Measurements from ENCODE around the gene WDR73. TPM values are rescaled to one million over a fixed set of nuclear protein-coding genes. Genes with fewer than 3 reads are reported as not detected.
A peak's percentile ranks its signal among the peaks of the same experiment; 100 is the strongest.
"Not testable (repeated sequence)": the region's sequence is repeated elsewhere in the genome, so short reads cannot be mapped to it uniquely, and the experiment has no call there.

The WDR73 gene
- 32.2 and 43.8 TPM in 2 replicates for total RNA-seq (2014; rRNA removed; shearing (Covaris generic))
- 67.6 and 70.6 TPM in 2 replicates for polyA plus RNA-seq (2014; cell fraction: nucleus; rRNA removed)

GRCh38 chr15:84653910-84654688 lies at the start of gene WDR73:
TSS of gene WDR73 (minus strand) at chr15:84654283. CDS start at chr15:84654274, 9 bp downstream.
- peak; percentile 90 for DNase-seq (ENCODE audit: extremely low read depth, low read depth)

DNA sequence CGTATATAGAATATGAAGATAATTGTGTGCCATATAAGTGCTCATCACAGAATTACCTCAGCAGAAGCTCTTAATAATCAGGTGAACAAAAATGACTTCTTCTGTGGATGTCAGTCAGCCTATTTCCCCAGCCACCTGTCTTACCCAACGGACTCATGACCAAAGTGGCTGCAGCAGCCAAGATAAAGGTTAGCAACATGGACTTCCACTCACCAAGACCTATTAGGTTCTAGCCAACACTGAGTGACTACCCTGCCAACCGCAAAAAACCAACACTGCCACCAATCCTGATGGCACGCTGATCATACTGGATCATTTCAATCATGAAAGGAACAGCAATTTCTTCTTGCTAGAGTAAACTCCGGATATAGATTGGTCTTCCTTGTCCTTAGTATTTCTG lies 49.7 kb upstream of the WDR73 start:
- no peak for DNase-seq (ENCODE audit: extremely low read depth, low read depth)

DNA sequence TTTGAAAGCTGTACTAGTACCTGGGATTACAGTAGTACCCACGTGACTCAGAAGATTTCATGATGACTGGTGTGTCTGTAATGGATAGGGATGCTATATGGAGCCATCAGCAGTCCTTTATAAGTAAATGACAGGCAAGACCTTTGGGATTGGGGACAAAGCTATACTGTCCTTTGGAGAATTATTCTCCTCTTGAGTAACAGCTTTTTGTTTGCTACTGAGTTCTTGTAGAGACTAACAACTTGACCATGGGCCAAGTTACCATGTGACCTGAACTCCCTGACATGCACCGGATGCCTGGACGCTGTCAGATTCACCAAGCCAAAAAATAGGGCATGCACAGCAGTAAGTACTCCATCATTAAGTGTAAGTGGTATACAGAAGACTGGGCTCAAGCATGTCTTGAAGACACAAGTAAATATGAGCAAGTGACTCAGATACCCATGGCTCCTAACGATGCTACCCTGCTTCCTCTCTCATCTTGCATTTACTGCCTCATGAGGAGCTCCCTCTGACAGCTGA lies 48.9 kb upstream of the WDR73 start:
- no peak for DNase-seq (ENCODE audit: extremely low read depth, low read depth)

- DNase-seq (ENCODE audit: extremely low read depth, low read depth): no peak
These were observed 45.6 kb upstream of the WDR73 start for GRCh38 chr15:84699538-84700191.

DNA sequence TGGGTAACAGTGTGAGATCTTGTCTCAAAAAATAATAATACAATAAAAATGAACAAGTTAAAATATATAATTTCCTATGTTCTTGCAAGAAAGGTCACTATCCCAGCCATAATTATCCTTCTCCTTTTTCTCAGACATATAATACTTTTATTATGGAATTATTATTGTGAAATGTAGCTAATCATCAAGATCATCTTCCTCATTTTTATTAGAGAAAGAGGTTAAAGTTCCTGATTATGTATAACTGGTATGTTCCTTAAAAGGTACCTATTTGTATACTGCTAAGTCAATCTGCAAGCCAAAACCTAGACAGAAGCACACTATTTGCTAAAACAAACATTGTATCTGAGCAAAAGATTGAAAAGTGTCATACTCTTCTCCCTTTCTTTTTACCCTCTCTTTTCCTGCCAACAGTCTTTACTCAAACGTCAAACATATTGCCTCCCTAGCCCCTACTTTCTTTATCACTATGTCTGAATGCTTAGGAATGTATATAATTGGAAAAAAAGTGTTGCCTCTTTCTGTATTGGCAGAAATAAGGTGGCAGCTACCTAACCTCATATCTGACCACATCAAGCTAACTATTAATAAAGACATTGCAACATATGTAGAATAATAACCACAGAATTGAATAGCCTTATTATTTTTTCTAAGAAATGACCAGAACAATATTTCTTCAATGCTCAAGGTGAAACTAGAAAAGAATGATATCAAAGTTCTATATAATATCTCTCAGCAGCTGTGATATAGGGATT lies 43.3 kb upstream of the WDR73 start:
- no peak for DNase-seq (ENCODE audit: extremely low read depth, low read depth)

- DNase-seq (ENCODE audit: extremely low read depth, low read depth): no peak
These were observed 42.7 kb upstream of the WDR73 start for GRCh38 chr15:84696757-84697156.

- no peak for DNase-seq (ENCODE audit: extremely low read depth, low read depth)
These were observed 36.3 kb upstream of the WDR73 start for GRCh38 chr15:84690342-84690741.

- DNase-seq (ENCODE audit: extremely low read depth, low read depth): no peak
These were observed 35.8 kb upstream of the WDR73 start for GRCh38 chr15:84689858-84690257.

GRCh38 chr15:84686446-84686845 lies 32.4 kb upstream of the WDR73 start:
- DNase-seq (ENCODE audit: extremely low read depth, low read depth): not testable (repeated sequence)

DNA sequence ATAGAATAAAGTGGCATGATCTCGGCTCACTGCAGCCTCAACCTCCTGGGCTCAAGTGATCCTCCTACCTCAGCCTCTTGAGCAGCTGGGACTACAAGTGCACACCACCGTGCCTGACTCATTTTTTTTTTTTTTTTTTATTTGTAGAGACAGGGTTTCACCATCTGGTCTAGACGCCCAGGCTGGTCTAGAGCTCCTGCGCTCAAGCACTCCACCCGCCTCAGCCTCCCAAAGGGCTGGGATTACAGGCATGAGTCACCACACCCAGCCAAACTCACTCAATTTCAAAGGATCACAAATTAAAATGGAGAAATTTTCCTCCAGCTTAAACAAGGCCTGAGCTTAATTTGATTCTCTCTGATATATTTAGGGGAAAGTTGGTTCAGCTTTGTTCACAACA lies 31.2 kb upstream of the WDR73 start:
- no peak for DNase-seq (ENCODE audit: extremely low read depth, low read depth)

DNA sequence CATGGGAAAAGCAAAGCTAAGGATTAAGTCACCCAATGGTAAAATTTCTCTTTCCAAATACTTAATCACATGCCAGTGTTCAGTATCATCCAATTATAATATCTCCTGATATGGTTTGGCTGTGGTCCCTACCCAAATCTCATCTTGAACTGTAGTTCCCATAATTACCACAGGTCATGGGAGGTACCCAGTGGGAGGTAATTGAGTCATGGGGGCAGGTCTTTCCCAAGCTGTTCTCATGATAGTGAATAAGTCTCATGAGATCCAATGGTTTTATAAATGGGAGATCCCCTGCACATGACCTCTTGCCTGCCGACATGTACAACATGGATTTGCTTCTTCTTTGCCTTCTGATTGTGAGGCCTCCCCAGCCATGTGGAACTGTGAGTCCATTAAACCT lies 30.0 kb upstream of the WDR73 start:
- DNase-seq (ENCODE audit: extremely low read depth, low read depth): no peak

- no peak for DNase-seq (ENCODE audit: extremely low read depth, low read depth)
These were observed 27.7 kb upstream of the WDR73 start for GRCh38 chr15:84681831-84682230.

DNA sequence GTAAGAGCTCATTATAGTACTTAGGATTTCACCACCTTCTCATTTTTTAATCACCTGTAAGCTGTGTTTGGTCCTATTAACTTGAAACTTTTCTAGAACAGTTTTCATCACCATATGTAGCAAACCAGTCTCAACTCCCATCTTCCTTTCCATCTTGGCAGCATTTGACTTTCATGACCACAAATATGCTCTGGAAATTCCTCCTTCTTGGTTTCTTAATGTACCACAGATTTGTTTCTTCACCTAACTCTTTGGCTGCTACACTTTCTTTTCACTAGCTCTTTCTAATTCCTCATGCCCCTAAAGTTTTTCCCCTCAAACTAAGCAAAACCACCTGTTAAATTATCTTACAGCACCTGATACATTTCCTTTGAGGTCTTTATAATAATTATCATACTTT lies 17.1 kb upstream of the WDR73 start:
- DNase-seq (ENCODE audit: extremely low read depth, low read depth): no peak

DNA sequence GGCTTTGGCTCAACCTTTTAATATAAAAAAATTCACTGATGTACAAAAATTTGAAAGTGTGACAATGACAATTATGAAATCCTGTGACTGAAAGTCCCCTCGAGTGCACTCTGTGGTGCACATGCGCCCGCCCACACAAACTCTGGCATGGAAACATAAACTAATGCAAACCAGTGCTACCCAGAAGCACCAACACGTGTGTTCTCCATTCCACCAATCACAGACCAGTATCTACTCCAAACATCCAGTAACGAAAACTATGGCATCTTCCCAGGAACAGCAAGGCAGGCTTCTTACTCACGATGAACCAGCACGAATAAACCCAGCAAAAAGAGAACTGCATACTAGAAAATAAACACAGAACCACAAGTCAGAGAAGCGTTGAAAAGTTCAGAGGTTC lies 15.6 kb upstream of the WDR73 start:
- DNase-seq (ENCODE audit: extremely low read depth, low read depth): no peak

DNA sequence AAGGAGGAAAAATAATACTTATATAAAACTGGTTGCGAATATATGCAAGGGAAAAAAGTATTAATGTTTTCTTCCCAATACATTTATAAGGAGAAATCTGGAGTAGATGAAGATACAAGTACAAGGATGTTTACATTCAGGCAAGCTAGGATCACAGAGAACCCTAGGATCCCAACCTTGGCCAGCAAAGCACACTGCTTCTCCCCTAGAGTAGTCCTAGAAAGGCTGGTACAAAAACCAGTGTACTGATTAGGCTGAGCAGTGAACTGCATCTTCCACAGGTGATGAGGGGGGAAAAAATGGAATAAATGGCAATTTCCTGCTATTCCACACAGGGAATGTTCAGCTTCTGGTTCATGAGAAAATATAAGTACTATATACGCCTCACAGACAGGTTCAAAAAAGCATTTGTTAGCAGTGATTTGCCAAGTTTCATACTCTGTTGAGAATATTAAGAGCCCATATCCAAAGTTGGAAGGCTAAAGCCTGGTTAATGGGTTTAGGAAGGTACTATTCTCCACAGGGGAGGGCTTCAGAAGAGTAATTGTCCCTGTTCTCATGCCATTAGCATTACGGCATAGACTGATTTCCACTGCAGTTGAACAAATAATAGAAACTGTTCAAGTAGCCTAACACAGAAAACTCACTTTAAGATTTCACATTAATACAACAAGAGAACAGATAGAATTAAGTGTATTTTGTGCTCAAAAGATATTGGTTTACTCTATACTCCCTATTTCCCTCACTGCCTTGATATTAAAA lies 14.3 kb upstream of the WDR73 start:
- no peak for DNase-seq (ENCODE audit: extremely low read depth, low read depth)

- no peak for DNase-seq (ENCODE audit: extremely low read depth, low read depth)
These were observed 12.3 kb upstream of the WDR73 start for GRCh38 chr15:84666373-84666772.

GRCh38 chr15:84661001-84661400 lies 6.9 kb upstream of the WDR73 start:
- no peak for DNase-seq (ENCODE audit: extremely low read depth, low read depth)

DNA sequence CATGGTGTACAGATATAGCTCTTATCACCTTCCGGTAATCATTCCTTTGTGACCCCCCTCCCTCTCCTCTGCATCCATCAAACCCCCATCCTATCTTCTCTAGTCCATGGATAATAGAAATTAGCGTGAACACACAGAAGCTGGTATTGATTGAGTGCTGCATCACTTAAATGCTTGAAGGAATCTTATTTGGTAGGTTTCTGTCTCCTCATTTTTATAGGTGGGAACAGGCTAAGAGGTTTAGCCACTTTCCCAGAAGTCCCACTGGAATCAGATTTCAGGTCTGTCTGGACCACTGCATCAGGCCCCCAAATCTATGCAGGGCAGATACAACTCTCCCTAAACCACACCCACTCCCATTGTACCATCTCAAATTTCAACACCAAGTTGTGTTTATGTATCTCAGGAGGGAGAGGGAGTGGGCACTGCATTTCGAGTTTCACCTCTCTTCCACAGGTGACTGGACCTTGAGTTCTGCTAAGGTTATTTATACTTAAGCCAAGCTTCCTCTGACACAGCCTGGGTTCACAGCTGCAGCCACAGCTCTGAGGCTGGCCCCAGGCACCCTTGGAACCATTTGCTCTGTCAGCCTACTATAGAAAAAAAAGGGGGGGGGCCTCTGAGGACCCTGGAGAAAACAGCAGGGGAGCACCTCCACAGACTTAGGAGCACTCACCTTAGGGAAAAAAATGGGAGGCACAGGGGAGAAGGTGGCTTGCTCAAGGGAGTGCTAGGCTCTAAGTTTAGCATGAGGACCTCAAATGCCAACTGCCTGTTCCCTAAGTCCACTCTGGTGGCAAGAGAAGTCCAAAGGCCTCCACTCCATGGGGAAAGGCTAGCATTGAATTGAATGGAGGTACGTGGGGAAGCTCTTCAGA lies 6.1 kb upstream of the WDR73 start:
- DNase-seq (ENCODE audit: extremely low read depth, low read depth): no peak

GRCh38 chr15:84658788-84659411 lies 4.8 kb upstream of the WDR73 start:
- no peak for DNase-seq (ENCODE audit: extremely low read depth, low read depth)

All from NCI-H460 (cell line).